Measurements from ENCODE around the gene CDC42EP2. TPM values are rescaled to one million over a fixed set of nuclear protein-coding genes. Genes with fewer than 3 reads are reported as not detected.

CDC42EP2 gene
- total RNA-seq, 1 donor from 2014 or later, result 10.1 TPM

- peak in 1 of 2 donors; percentile 14 for DNase-seq (ENCODE audit: low read depth in 2 of 2)
These were observed 40.5 kb downstream of the CDC42EP2 start for GRCh38 chr11:65355013-65355775.

- peak in 1 of 2 donors; percentile 32 for DNase-seq (ENCODE audit: low read depth in 2 of 2)
These were observed 41.2 kb downstream of the CDC42EP2 start for GRCh38 chr11:65355776-65356393.

GRCh38 chr11:65356394-65356972, 41.8 kb downstream of the CDC42EP2 start:
- DNase-seq (ENCODE audit: low read depth in 2 of 2), result no peak

GRCh38 chr11:65357856-65358356, 43.2 kb downstream of the CDC42EP2 start:
- no peak for DNase-seq (ENCODE audit: low read depth in 2 of 2)

GRCh38 chr11:65362320-65362931, 47.8 kb downstream of the CDC42EP2 start:
- no peak for DNase-seq (ENCODE audit: low read depth in 2 of 2)

GRCh38 chr11:65362966-65363365, 48.3 kb downstream of the CDC42EP2 start:
- no peak for DNase-seq (ENCODE audit: low read depth in 2 of 2)

- DNase-seq (ENCODE audit: low read depth in 2 of 2), result no peak
These were observed 49.1 kb downstream of the CDC42EP2 start for GRCh38 chr11:65363770-65364169.

GRCh38 chr11:65366340-65366773, 51.7 kb downstream of the CDC42EP2 start:
- DNase-seq (ENCODE audit: low read depth in 2 of 2), result peak; percentile 84 to 90

- DNase-seq (ENCODE audit: low read depth in 2 of 2), result no peak
These were observed 56.0 kb downstream of the CDC42EP2 start for GRCh38 chr11:65370659-65371049.

Other genes with a start within 250 kb of the CDC42EP2 start
- 2.0 and 3.9 TPM in 2 replicates for gene CDCA5, start 230.8 kb upstream of the CDC42EP2 start, total RNA-seq
- gene ZFPL1, start 230.6 kb upstream of the CDC42EP2 start, total RNA-seq, result 20.5 and 24.0 TPM in 2 replicates
- 154 and 265 TPM in 2 replicates for gene VPS51, start 218.7 kb upstream of the CDC42EP2 start, total RNA-seq
- 15.3 and 21.4 TPM in 2 replicates for gene TM7SF2, start 203.0 kb upstream of the CDC42EP2 start, total RNA-seq
- gene ZNHIT2, start 197.2 kb upstream of the CDC42EP2 start, total RNA-seq, result 4.6 and 9.7 TPM in 2 replicates
- gene FAU, start 192.7 kb upstream of the CDC42EP2 start, total RNA-seq, result 355 and 442 TPM in 2 replicates
- 39.2 and 41.3 TPM in 2 replicates for gene MRPL49, start 192.5 kb upstream of the CDC42EP2 start, total RNA-seq
- gene SYVN1, start 180.3 kb upstream of the CDC42EP2 start, total RNA-seq, result 4.1 and 10.1 TPM in 2 replicates
- gene SPDYC, start 144.6 kb upstream of the CDC42EP2 start, total RNA-seq, result not detected in 2 replicates
- gene CAPN1, start 132.9 kb upstream of the CDC42EP2 start, total RNA-seq, result 60.9 and 80.2 TPM in 2 replicates
- 1.8 and 3.5 TPM in 2 replicates for gene POLA2, start 52.9 kb upstream of the CDC42EP2 start, total RNA-seq
- 17.9 and 18.3 TPM in 2 replicates for gene DPF2, start 19.0 kb downstream of the CDC42EP2 start, total RNA-seq
- gene TIGD3, start 39.9 kb downstream of the CDC42EP2 start, total RNA-seq, result 0.22 TPM in 1 of 2 replicates, not detected in the other
- 1.2 and 1.7 TPM in 2 replicates for gene SLC25A45, start 67.8 kb downstream of the CDC42EP2 start, total RNA-seq
- 63.4 and 82.9 TPM in 2 replicates for gene FRMD8, start 71.8 kb downstream of the CDC42EP2 start, total RNA-seq
- gene NEAT1, start 107.9 kb downstream of the CDC42EP2 start, total RNA-seq, result 26.4 and 94.2 TPM in 2 replicates
- 1,818 and 2,739 TPM in 2 replicates for gene MALAT1, start 184.2 kb downstream of the CDC42EP2 start, total RNA-seq
- gene SCYL1, start 210.2 kb downstream of the CDC42EP2 start, total RNA-seq, result 36.6 and 46.6 TPM in 2 replicates
- gene LTBP3, start 243.5 kb downstream of the CDC42EP2 start, total RNA-seq, result 20.5 and 23.0 TPM in 2 replicates

All from lung microvascular endothelial cell (primary cell).